Esophagus muscularis mucosa (tissue), 4 donors: ENCODE data around the gene MACROD2. TPM values are rescaled to one million over a fixed set of nuclear protein-coding genes. Genes with fewer than 3 reads are reported as not detected.

ENCODE experiments used
- DNase-seq: peaks from one replicate; pipeline ENCODE4 v3.0.0-alpha.2; 2017; ENCODE audit errors: extremely low spot score
- H3K27ac ChIP-seq, 4 donors: fragments of 200-600 bp; sonication (generic); replicated peaks in 1 of 4; 1 replicate in 3 of 4; 2 replicates in 1 of 4; pipeline ENCODE4 v1.5.1; 2016 to 2019; ENCODE audit warnings: mild to moderate bottlenecking in 1 of 4
- H3K27me3 ChIP-seq, 4 donors: fragments of 200-600 bp; sonication (generic); one replicate each; pipeline versions ENCODE4 v1.5.1 to v1.6.0; 2016 to 2019
- H3K36me3 ChIP-seq, 4 donors: fragments of 200-600 bp; sonication (generic); one replicate each; pipeline ENCODE4 v1.5.1; 2016 to 2019
- H3K4me1 ChIP-seq, 4 donors: fragments of 200-600 bp; sonication (generic); one replicate each; pipeline ENCODE4 v1.5.1; 2016 to 2019
- H3K4me3 ChIP-seq, 4 donors: fragments of 200-600 bp; sonication (generic); 1 replicate in 2 of 4; 2 replicates in 2 of 4; pipeline ENCODE4 v1.5.1; 2016 to 2019; ENCODE audit warnings: mild to moderate bottlenecking in 4 of 4, moderate library complexity in 1 of 4
- H3K9me3 ChIP-seq, 4 donors: fragments of 200-600 bp; sonication (generic); 1 replicate in 3 of 4; 2 replicates in 1 of 4; pipeline ENCODE4 v1.5.1; 2016 to 2019
- EP300 ChIP-seq: sonication (generic); formaldehyde crosslinking; IDR thresholded peaks from one replicate; pipeline ENCODE4 v1.6.1; 2017; ENCODE audit warnings: antibody characterized with exemption
- POLR2A ChIP-seq: fragments of 450-650 bp; IDR thresholded peaks from one replicate; pipeline ENCODE4 v1.6.1; 2017; ENCODE audit warnings: antibody characterized with exemption, moderate library complexity, mild to moderate bottlenecking, low read depth
- POLR2AphosphoS5 ChIP-seq, 2 donors: sonication (generic); formaldehyde crosslinking; IDR thresholded peaks; one replicate each; pipeline ENCODE4 v1.6.1; 2017; ENCODE audit warnings: antibody characterized with exemption in 2 of 2
- WGBS: methylation state at CpG from one replicate; pipeline ENCODE4 v1.1.5; 2018; 5-methylcytosine and 5-hydroxymethylcytosine counted together
- intact Hi-C: fragments of 100-400 bp; cut with DNase I; formaldehyde crosslinking; loops from one replicate; pipeline ENCODE4 v1.15.1; 2023
- total RNA-seq, 4 donors: library from RNA; depleted of rRNA; stranded (reverse); fragments of >200 nt; gene quantifications; one replicate each; pipeline versions ENCODE4 v1.1.0 to v1.2.1, GENCODE V29; 2016
- TF ChIP-seq, protein P1 (sequence below), 3 experiments: fragments of 200-600 bp in 2 of 3; fragments of 450-650 bp in 1 of 3; sonication (generic) in 2 of 3; IDR thresholded peaks; one replicate each; pipeline ENCODE4 v1.5.1; 2017 to 2019; ENCODE audit warnings: antibody characterized with exemption in 3 of 3, mild to moderate bottlenecking in 2 of 3, moderate library complexity in 1 of 3

Gene MACROD2
- total RNA-seq, 4 donors from 2014 or later = 1.4 to 3.6 (median 2.6) TPM

DNA sequence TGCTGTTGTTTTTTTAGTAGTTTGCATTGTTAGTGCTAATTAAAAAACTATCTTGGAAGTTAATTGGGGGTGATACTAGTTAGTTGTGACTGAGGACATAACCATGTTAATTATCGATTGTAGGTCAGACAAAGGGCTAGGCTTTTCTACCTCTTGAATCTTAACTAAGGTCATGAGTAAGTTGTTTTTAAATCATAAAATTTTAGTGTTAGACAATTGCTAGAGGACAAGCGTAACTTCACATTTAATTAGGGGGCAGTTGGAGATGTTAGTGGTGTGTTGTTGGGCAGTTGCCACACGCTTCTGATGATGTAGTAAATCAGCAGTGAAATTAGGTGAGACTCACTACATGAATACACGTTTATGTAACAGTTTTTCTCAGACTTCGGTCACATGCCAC is 961.2 kb downstream of the MACROD2 start:
- Histone ChIP-seq H3K27me3 (no peaks in the 10 kb centered on the region), H3K4me1 (peaks cover 0 to 5% (median 0%) of the 10 kb centered on the region in 4 donors), H3K4me3 (no peak overlapping the region), H3K36me3 (no peaks in the 10 kb centered on the region), H3K27ac (no peak overlapping the region), H3K9me3 (no peaks in the 10 kb centered on the region)
- intact Hi-C loops = no loop called here
- DNase-seq = no peak
- TF ChIP-seq EP300 (no peak), POLR2A (no peak), POLR2AphosphoS5 (IDR thresholded peaks at IDR 0.05) (no peak)
- TF ChIP-seq, protein P1, sequence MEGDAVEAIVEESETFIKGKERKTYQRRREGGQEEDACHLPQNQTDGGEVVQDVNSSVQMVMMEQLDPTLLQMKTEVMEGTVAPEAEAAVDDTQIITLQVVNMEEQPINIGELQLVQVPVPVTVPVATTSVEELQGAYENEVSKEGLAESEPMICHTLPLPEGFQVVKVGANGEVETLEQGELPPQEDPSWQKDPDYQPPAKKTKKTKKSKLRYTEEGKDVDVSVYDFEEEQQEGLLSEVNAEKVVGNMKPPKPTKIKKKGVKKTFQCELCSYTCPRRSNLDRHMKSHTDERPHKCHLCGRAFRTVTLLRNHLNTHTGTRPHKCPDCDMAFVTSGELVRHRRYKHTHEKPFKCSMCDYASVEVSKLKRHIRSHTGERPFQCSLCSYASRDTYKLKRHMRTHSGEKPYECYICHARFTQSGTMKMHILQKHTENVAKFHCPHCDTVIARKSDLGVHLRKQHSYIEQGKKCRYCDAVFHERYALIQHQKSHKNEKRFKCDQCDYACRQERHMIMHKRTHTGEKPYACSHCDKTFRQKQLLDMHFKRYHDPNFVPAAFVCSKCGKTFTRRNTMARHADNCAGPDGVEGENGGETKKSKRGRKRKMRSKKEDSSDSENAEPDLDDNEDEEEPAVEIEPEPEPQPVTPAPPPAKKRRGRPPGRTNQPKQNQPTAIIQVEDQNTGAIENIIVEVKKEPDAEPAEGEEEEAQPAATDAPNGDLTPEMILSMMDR (IDR thresholded peaks at IDR 0.05) = no peak
- 79% methylated on average over 5 of the region's 5 CpGs for WGBS

GRCh38 chr20:14957402-14957801 is 962.1 kb downstream of the MACROD2 start:
- no peak for DNase-seq
- Histone ChIP-seq H3K4me3 (no peak overlapping the region), H3K36me3 (no peaks in the 10 kb centered on the region), H3K27ac (no peak overlapping the region), H3K9me3 (no peaks in the 10 kb centered on the region), H3K27me3 (no peaks in the 10 kb centered on the region), H3K4me1 (no peaks in the 10 kb centered on the region)
- TF ChIP-seq POLR2AphosphoS5 (IDR thresholded peaks at IDR 0.05) = no peak
- 89% methylated on average over 4 of the region's 4 CpGs for WGBS
- intact Hi-C loops = no loop called here

- TF ChIP-seq, protein P1 (IDR thresholded peaks at IDR 0.05) = no peak
- TF ChIP-seq POLR2A = no peak
- no peak for TF ChIP-seq EP300
- TF ChIP-seq POLR2AphosphoS5 (IDR thresholded peaks at IDR 0.05) = no peak
- H3K4me3 ChIP-seq = no peak overlapping the region
- H3K36me3 ChIP-seq = no peaks in the 10 kb centered on the region
- no peaks in the 10 kb centered on the region for H3K9me3 ChIP-seq
- no peak for DNase-seq
- no peaks in the 10 kb centered on the region for H3K4me1 ChIP-seq
- no peaks in the 10 kb centered on the region for H3K27me3 ChIP-seq
- no peak overlapping the region for H3K27ac ChIP-seq
- intact Hi-C loops = no loop called here
These were observed 963.3 kb downstream of the MACROD2 start for GRCh38 chr20:14958626-14959025.

DNA sequence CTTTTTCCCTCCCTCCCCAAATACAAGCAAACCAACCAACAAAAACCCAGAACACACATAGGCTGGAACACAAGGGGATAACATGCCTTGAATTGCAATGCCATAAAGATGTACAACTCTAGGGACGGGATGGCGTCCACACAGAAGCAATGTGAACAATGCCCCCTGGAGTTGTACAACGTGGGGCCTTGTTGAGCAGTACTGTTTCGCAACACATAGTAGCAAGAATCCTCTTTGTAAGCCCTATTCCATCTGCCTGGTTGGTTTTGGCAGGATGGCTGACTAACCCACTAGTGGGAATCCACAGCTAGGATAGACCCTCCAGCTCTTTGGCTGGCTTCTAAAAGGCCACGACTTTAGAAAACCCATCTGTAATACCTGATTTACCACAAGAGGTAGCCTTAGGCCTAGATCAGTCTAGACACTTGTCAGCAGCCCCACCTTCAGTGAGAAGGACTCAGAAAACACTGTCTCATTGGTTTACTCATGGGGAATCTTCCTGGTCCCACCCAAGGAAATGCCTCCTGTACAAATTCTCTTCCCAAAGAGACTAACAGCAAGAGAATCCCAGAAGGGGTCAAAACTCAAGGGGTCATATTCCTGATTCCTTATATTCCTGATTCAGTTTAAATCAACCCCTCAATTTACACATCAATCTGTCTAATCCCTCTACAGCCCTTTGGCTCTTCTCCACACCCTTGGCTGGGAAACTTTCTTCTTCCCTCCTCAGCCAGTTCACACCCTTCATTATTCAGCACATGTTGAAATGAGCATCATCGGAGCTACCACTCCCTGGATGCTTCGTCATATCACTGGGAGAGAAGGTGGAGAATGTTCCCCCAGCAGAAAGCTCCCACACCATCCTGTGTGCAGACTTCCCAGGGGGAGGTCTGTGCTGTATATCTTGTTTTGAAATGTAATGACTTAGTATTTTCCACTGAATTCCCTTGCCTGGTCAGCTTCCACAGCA is 964.5 kb downstream of the MACROD2 start:
- H3K4me1 ChIP-seq = no peaks in the 10 kb centered on the region
- no peak overlapping the region for H3K27ac ChIP-seq
- DNase-seq = no peak
- no peaks in the 10 kb centered on the region for H3K9me3 ChIP-seq
- no peak for TF ChIP-seq POLR2AphosphoS5 (IDR thresholded peaks at IDR 0.05)
- TF ChIP-seq EP300 = no peak
- TF ChIP-seq, protein P1 (IDR thresholded peaks at IDR 0.05) = no peak
- TF ChIP-seq POLR2A = no peak
- 93% methylated on average over 7 of the region's 7 CpGs for WGBS
- H3K27me3 ChIP-seq = no peaks in the 10 kb centered on the region
- H3K36me3 ChIP-seq = no peaks in the 10 kb centered on the region
- intact Hi-C loops = no loop called here
- no peak overlapping the region for H3K4me3 ChIP-seq

DNA sequence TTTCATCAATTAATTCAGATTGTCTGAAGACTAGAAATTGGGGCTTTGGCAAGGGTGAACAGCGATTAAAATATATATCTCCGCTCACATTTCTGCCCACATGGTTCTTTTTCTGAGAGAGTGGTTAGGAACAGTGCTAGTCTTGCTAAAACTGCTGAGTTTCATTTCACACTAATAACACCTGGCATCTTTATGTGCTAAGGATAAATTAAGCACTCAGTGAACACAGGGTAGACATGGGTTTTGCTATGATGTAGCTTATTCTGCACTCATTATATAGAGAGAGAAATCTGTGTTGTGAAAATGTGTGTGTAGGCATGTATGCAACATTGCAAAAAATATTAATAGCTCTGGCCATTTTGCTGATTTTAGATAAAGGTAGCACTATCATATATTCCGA is 965.5 kb downstream of the MACROD2 start:
- intact Hi-C loops = no loop called here
- H3K27ac ChIP-seq = no peak overlapping the region
- TF ChIP-seq POLR2AphosphoS5 (IDR thresholded peaks at IDR 0.05) (no peak), POLR2A (no peak), EP300 (no peak)
- TF ChIP-seq, protein P1 (IDR thresholded peaks at IDR 0.05) = no peak
- DNase-seq = no peak
- no peaks in the 10 kb centered on the region for H3K36me3 ChIP-seq
- H3K4me3 ChIP-seq = no peak overlapping the region
- WGBS = 96% methylated on average over 3 of the region's 3 CpGs
- no peaks in the 10 kb centered on the region for H3K9me3 ChIP-seq
- no peaks in the 10 kb centered on the region for H3K27me3 ChIP-seq
- no peaks in the 10 kb centered on the region for H3K4me1 ChIP-seq
